ENCODE results near the gene PDGFD.
A peak's percentile ranks its signal among the peaks of the same experiment; 100 is the strongest.

Gene PDGFD

DNA sequence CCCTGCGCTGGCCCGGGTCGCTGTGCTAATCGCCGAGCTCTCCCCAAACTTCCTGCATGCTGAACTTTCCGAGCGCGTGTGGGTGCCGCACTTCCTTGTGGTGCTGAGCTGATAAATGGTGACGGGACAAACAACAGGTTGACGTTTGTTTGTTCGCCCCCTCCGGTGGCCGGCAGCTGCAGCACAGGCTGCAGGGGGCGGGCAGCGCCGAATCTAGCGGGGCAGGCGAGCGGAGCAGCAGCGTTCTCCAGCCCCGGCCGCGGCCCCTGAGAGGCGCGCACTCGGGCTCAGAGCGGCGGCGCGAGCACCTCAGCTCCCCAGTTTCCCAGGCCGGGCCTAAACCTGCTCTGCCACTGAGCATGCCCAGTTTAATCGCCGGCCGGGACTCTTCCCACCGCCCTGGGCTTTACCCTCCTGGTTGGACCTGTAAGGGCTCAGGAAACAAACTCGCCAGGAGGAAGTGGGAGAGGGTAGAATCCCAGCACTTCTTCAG, at the start of gene PDGFD:
PDGFD (minus strand) TSS at position 120 of the 493 bp plus-strand sequence.
- DNase-seq = no peak

DNA sequence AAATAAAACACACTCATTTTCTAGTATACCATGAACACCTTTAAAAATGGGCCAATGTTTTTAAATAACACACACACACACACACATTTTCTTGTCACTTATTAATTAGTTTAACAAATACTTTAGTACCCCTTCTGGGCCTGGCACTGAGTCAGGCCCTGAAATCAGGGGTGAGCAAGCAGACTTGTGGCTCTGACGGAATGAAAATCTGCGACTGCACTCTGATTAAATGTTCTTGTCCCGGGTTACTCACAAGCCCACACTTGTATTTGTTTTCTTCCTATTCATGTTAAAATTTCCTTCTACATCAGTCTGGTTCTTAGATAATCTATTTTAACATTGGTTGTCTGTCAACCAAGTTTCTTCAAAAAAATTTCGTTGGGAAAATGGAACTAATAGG, 43.0 kb upstream of the PDGFD start:
- no peak for DNase-seq

DNA sequence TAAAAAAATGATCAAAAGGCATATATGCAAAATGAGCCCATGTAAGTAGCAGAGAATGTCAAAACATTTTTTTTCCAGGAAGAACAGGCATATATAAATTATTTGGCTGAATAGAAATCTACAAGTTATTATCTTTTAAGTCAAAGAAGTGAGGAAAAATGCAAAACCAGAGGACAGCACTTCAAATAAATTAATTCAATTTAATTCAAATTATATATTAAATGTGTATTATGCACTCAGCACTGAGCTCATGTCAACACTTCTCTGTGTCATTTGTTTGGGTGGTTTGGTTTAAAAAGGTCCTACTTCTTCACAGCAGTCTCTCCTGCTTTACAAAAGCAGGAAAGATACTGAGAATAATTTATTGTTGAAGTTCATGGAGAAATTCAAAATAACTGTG, 41.9 kb upstream of the PDGFD start:
- no peak for DNase-seq

DNA sequence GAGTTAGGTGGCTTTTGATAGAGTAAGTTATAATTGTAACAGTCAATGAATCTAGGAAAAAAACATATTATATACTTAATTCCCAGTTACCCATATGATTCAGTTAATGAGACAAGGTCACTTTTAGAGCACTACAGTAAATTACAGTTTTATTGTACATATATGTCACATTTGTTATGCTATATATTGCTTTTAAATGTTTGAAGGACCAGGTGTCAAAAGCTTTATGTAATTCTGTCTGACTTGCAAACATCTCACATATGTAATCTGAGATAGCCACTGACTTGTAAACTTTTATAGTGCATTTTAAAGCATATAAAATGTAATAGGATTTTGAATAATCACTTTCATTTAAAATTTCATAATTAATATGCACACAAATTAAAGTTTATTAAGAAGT, 36.7 kb upstream of the PDGFD start:
- no peak for DNase-seq

DNA sequence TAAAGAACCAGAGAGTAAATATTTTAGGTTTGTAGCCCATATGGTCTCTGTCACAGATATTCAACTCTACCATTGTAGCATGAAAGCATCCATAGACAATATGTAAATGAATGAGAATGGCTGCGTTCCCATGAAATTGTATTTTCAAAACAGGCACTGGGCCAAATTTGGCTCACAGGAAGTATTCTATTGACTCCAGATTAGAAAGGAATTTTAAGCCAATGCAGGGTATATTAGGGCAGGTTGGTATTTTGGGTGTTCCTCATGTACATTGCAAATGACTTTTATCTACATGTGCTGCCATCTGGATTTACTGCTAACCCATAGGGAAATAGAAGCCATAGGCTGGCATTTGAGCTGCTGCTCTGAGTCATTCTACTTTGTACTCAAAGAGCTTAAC, 35.1 kb upstream of the PDGFD start:
- no peak for DNase-seq

DNA sequence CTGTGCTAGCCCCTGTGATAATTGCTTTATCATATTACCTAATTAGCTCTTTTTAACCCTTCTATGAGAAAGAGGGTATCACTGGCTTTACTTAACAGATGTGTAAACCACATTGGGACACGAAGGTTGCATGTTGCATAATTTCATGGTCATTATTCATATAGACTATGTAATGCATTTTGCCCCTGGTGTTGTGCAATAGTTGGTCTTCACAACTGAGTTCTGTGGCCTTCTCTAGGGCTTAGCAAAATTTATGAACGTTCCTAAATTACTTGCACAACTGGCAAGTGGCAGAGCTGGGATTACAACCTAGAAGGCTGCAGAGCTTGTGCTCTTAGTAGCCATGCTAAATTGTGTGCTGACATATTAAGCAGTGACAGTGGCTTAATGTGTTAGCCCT, 34.6 kb upstream of the PDGFD start:
- no peak for DNase-seq

DNA sequence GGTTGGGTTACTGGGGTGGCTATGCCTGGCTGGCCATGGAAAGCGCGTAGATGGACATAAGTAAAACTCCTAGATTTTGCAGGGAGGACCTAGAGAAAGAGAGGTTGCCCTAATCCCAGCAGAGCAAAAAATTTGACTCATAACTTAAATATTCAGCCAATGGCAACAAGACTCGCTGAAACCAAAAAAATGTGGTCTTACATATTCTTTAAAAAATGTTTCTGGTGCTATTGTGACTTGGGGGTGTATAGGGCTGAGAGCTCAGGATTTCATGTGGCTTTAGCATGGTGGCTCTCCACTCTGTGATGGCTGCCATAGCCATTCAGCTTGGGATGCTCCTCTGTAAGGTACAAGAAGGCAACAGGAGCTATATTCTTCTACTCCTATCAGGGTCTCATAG, 27.2 kb upstream of the PDGFD start:
- DNase-seq = no peak

DNA sequence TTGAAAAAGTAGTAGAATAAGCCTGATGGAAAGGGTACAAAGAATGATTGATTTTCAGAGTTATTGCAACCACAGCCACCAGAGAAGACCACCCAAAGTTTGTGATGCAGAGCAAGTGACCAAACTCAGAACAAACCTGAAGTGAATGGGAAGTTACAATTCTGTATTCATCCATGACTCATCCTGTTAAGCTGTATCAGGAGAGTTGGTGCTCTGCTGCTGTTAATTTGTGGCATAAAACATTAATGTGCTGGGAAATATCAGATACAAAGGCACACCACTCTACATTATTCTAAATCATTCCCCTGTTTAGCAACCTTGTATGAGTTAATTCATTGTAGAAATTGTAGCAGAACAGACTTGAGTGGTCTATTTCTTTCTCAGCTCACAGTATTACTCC, 19.6 kb upstream of the PDGFD start:
- no peak for DNase-seq

DNA sequence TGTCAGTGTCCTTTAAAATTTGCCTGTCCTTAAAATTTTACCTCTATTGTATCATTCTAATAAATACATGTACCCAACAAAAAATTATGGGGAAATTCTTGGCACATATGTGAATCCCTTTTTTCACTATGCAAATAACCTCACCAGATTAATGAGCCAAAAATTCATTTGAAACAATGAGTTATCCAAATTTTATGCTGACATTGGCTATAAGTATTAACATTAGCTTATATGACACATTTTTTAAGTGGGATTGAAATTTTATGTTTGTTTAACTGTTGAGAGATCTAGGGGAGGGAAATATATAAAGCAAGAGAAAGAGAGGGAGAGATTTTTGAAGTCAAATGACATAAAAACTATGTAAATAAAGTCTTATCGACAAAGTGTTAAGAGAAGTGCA, 11.8 kb upstream of the PDGFD start:
- DNase-seq = no peak

DNA sequence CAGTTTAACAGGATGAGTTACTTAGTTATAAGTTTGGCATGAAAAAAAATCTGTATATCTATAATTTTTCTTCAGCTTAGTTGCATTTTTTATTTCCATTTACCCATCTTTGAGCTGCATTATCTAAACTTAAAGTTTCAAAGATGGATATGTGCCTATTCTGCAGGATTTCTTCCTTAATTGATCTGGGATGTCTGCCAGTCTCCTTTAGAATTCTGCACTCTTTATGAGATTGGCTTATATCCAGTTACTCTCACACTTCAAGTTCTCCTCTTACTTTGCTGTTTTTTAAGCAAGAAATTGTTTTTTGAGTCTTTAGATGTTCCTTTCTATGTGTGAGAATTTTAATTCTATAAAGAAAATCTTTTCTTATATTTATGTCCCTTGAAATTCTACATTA, 5.1 kb upstream of the PDGFD start:
- no peak for DNase-seq

DNA sequence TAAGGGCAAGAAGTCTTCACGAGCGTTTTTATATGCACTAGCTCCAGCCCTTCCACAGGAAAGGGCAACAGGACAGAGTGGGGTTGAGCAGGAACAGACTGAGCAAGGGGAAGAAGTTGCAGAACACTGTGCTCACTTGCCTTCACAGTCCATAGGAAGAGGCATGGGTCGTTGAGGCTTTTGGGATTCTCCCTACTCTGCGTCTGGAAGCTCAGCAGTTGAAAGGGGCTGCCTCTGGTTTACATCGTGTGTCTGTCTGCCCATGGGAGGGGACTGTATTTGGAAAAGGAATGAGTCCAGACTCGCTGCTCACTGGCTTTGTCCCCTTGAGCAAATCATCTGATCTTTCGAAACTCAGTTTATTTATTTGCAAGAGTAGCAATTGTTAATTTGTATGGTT, 1.1 kb upstream of the PDGFD start:
- no peak for DNase-seq

DNA sequence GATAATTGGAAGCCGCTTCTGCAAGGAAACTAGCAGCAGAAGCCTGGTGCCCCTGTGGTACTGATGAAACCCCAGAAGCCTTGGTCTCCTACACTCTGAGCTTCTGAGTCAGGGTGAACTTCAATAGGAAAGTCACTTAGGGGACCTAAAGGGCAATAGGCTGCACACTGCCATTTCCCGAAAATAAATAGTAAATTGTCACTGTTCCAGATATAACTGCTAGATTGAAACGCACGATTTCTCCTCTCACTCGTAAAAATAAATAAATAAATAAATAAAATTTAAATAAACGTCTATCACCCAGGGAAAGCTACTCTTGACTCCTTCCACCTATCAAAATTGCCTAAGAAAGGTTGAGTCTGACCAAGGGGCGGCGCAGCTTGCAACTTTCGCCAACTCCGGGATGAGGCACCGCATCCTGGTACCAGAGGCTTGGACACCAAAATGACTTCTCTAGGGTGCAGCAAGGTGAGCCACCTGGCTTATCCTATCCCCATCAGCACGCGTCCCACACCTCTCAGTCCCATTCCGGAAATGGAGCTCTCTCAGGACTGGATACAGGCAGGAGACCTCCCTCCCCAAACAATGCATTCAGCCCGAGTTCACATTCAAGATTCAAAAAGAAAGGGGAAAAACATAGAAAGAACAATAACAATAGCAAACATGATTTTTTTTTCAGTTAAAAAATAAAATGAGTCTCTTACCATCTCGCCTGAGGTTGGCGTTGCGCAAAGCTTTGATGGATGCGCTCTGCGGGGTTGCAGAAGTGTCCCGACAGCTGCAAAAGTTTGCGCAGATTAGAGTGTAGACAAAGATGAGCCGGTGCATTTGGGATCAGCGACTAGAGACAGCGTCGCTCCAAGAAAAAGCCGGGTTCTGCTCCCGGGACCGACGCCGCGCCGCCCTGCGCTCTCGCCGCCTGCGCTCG, 583 bp downstream of the PDGFD start:
- no peak for DNase-seq

DNA sequence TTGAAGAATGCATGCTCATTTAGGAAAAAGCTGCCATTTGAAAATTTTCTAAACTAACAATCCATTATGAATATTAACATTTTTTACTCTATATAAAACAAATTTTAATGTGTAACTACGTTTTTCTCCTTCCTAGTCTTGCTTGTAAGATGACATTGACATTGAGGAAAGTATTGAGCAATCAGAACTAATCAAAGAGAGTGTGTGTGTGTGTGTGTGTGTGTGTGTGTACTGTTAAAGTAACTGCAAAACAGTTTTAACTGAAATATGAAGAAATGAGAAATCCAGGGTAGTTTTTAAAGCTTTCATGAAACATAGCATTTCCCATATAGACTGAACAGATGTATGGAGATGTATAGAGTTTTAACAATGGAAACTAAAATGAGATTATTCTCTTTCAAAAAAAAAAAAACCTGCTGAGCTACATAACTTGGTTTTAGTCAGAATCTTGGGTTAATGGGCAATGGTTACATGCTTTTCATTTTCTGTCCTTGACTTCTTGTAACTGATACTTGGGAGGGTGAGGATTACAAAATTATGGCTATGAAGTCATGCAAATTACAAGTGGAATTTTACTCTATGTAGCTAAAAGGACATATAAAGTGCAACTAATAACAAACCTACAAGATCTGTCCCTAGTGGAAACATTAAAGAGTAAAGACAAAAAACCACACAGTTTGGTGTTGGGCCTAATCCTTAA, 2.0 kb downstream of the PDGFD start:
- no peak for DNase-seq

DNA sequence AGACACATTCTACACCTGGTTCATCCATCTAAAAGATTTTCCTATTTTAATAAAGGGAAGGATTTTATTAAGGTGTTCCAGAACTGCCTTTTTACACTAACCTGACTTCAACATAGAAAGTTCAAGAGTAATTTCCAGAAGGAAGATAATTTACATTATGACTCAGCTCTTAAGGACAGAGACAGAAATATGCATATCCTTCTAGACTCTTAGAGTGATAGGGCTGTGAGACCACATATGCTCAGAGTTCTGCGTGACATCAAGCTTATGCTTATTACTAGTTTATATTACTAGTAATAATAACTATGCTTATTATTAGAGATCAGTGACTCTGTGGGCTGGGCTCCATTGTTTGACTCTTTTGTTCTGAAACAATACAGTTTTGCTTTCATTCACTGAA, 4.6 kb downstream of the PDGFD start:
- no peak for DNase-seq

DNA sequence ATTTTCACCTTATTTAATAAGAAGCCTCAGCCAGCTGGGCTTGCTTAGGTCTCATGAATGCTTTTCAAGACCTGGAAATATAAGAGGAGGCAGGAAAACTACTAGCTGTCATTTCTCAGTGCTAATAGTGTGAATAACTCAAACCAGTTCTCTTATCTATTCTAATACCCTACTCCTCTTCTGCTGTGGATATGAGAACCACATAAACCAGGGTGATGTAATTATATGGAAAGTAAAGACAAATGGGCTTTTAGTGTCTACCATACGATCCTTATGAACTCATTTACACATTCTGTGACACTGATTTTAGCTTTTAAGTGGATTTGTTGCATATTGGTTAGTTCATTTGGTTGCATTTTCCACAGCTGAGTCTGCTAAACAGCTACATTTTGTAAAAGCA, 8.6 kb downstream of the PDGFD start:
- DNase-seq = no peak

DNA sequence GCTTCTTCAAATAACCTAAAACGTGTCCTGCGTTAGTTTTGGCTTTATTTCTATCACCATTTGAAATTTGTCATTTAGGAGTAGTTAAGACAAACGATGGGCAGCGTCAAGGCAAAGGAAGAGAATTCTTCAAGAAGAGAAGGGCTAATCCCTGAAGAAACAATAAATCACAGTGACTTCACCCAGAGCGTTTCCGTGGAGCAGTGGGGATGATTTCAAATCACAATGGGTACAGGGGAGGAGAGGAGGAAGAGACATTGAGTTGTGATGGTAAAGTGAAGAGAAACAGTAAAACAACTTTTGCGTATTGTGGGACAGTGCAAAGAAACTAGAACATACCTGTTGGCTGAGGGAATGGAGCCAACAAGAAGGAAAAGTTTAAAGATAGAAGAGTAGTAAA, 9.7 kb downstream of the PDGFD start:
- no peak for DNase-seq

DNA sequence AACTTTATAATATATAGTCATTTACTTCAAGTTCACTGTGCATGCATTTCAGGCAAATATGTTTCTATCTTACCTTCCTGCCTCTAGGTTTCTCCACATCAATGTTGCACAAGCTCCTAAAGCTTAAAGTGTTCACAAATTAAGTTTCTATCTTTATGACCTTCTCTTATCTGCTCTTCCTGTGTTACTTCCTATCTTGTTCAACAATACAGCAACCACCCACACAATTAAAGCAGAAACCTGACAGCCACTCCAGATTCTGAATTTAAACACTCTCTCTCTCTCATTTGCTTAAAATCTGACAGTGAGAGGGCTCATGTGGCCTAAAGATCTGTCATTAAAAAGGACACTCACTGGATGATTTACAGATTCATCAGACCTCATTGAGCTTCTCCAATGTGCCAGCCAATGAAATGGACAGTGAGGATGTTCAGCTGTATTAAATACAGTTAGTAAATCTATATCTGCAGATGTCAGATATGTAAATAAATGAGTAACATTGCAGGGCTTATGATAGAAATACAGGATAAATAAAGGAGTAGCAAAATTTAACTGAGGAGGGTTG, 10.9 kb downstream of the PDGFD start:
- peak; percentile 86 for DNase-seq

DNA sequence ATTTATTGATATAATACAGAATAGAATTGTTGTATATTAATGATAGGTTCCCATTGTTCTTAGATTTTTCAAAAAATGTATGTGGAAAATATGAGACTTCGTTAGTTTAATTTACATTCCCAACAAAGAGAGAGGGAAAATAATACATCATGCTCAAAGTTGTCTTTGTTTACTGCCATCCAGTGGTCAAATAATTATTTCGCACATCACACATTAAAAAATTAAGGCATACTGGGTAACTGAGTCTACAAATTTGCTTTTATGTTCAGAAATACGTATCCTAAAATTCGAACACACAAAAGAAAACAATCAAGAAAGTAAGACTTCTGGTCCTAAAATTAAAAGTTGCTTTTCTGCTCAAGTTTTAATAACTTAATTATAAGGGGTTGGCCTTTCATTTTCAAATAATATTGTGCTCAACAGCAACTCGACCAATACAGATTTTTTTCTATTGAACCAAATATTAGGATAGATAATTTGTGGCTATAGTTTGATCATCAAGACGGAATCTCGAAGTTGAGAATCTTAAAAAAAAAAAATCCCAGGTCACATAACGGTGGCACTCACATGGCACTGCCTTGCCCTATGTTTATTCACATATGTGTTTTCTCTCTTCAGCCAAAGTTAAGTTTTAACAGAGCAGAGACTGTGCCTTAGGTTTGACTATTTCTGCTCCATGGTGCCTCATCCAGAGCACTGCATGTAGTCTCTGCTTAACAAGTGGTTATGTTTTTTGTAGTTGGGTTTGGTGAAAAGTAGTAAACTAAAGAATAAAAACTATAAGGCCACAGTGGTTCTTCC, 12.3 kb downstream of the PDGFD start:
- no peak for DNase-seq

DNA sequence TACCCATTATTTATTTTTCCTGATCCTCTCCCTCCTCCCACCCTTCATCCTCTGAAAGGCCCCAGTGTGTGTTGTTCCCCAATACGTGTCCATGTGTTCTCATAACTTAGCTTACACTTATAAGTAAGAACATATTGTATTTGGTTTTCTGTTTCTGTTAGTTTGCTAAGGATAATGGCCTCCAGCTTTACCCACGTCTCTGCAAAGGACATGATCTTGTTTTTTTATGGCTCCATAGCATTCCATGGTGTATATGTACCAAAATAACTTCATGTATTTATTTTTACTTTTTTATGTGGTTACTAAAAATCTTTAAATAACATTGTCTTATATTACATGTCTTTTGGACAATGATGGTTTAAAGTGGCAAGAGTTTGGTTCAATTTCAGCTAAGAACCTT, 15.2 kb downstream of the PDGFD start:
- no peak for DNase-seq

DNA sequence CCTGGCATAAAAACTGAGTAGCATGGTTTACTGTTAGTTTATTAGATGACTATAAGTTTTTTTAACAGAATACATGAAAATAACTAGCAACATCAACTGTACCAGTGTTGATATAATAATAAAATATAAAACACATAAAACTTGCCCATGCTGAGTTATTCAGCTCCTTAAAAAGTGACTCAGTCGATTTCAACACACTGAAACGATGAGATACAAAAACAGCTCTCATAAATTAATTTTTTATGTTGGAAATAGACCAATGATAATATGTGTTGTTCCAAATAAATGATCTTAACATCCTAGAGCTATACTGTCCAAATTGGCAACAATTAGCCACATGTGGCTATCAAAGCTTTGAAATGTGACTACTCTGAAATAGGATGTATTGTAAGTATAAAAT, 15.9 kb downstream of the PDGFD start:
- no peak for DNase-seq

DNA sequence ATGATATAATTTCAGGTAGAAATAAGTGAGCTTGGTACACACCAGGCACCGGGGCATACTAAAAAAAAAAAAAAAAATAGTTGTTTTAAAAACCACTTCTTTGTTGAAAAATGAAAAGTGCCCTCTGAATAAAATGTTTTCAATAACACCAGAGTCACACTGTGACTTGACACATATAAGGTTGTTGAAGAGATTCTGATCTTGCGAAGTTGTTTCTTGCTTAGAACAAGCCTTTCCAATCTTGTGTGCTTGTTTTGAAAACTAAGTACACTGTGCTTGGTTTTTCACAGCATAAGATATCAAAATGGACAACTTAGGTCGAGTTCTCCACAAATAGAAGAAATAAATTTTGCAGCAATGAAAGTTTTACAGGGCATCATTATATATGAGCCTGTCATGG, 17.0 kb downstream of the PDGFD start:
- DNase-seq = no peak

DNA sequence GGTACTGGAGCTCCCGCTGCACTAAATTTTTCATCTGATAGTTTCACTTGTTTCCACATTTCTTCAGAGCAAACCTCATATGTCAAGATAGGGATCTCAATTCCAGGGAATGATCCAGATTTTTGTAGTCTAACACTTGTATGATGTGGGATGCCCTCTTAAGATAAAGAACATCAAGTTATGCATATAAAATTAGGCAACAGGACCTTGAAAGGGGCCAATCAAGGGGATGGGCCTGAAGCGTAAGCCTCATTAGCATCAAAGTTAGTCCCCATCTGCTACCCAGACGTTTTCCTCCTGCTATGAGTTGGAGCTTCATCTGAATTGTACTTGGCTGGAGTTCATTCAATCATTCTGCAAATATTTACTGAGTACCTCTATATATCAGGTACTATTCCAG, 17.5 kb downstream of the PDGFD start:
- no peak for DNase-seq

DNA sequence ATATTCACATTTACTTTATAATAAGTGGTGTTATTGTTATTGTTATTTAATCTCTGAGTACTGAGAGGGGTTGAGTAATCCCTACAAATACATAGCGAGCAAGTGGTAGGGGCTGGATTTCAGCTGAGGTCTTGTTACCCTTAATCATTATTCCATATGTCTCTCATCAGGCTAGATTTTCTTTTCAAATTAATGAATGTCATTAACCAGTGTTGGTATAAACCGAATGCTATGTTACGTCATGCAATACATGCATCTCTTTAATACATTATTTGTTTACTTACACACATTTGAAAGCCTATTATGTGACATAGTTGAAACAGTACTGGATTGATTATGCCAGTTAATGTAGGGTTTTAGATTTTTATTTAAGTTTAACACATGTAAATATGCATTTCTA, 18.9 kb downstream of the PDGFD start:
- DNase-seq = no peak
